Testis (tissue), 2 donors: ENCODE results near the gene FRZB.

ENCODE experiments used
- POLR2A ChIP-seq: fragments of 450-650 bp; IDR thresholded peaks from one replicate; pipeline ENCODE4 v1.6.1; 2017; ENCODE audit warnings: antibody characterized with exemption, mild to moderate bottlenecking, moderate library complexity
- TF ChIP-seq, protein P1 (sequence below), 3 experiments: fragments of 450-650 bp in 2 of 3; fragments of 200-600 bp in 1 of 3; sonication (generic) in 1 of 3; IDR thresholded peaks; one replicate each; pipeline ENCODE4 v1.5.1; 2016 to 2019; ENCODE audit warnings: antibody characterized with exemption in 3 of 3, mild to moderate bottlenecking in 2 of 3, moderate library complexity in 1 of 3

DNA sequence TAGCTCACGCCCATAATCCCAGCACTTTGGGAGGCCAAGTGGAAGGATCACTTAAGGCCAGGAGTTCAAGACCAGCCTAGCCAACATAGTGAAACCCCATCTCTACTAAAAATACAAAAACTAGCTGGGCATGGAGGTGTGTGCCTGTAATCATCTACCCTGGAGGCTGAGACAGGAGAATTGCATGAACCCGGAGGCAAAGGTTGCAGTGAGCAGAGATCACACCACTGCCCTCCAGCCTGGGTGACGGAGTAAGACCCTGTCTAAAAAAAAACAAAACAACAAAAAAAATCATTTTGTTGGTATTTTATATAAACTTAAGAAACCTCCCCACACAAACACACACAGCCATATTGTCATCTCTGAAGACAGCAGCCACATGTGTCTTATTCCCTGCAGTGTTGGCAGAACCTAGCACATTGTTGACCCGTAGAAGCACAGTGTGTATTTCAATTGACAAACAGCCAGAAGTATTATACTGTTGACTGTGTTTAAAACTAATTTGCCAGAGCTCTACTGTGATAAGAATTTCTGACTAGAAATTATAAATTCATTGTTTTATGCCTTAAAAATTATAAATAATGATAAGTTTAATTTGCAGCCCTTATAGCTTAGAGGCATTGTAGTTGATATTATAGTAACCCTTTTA is 82.3 kb downstream of the FRZB start:
- TF ChIP-seq, protein P1, sequence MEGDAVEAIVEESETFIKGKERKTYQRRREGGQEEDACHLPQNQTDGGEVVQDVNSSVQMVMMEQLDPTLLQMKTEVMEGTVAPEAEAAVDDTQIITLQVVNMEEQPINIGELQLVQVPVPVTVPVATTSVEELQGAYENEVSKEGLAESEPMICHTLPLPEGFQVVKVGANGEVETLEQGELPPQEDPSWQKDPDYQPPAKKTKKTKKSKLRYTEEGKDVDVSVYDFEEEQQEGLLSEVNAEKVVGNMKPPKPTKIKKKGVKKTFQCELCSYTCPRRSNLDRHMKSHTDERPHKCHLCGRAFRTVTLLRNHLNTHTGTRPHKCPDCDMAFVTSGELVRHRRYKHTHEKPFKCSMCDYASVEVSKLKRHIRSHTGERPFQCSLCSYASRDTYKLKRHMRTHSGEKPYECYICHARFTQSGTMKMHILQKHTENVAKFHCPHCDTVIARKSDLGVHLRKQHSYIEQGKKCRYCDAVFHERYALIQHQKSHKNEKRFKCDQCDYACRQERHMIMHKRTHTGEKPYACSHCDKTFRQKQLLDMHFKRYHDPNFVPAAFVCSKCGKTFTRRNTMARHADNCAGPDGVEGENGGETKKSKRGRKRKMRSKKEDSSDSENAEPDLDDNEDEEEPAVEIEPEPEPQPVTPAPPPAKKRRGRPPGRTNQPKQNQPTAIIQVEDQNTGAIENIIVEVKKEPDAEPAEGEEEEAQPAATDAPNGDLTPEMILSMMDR (IDR thresholded peaks at IDR 0.05), result no peak
- no peak for TF ChIP-seq POLR2A
